Endothelial cell of umbilical vein (primary cell): ENCODE data around the gene SDR9C7. TPM values are rescaled to one million over a fixed set of nuclear protein-coding genes. Genes with fewer than 3 reads are reported as not detected.
"Not testable (repeated sequence)": the region's sequence is repeated elsewhere in the genome, so short reads cannot be mapped to it uniquely, and the experiment has no call there.

Experiments used
- BruUV-seq: library from RNA; stranded (reverse); fragments of 400-500 nt; replicated peaks from 2 replicates; lab custom pipeline; 2021; lab: Mats Ljungman, UMichigan
- CTCF ChIA-PET: fragments of 300-600, 350-600 bp; sonication (Branson Sonifier 250); formaldehyde crosslinking; loops from one replicate; lab custom pipeline; 2021; ENCODE audit warnings: antibody characterized with exemption, inconsistent platforms; lab: Charles Lee
- POLR2A ChIA-PET: fragments of 300-600, 350-600 bp; sonication (Branson Sonifier 250); formaldehyde crosslinking; loops from one replicate; lab custom pipeline; 2021; ENCODE audit warnings: antibody characterized with exemption, inconsistent platforms; lab: Charles Lee
- DNase-seq: peaks from one replicate; pipeline ENCODE4 v3.0.0-alpha.2; 2011; ENCODE audit warnings: low read depth, low spot score
- FAIRE-seq: peaks from 2 replicates; lab custom pipeline; 2011; peaks lifted over from hg19 to GRCh38; lab: Jason Lieb, UNC
- H2AFZ ChIP-seq: 2 replicates; pipeline ENCODE4 v1.6.0; 2012; ENCODE audit warnings: low read depth, low read length, control low read depth, inconsistent platforms
- H3K27ac ChIP-seq: 2 replicates; pipeline ENCODE4 v1.5.1; 2011; ENCODE audit warnings: low read depth, mild to moderate bottlenecking, control low read depth, low read length, moderate library complexity; ENCODE audit not compliant: insufficient read depth
- H3K27me3 ChIP-seq, 2 experiments: 2 replicates each; pipeline versions ENCODE4 v1.6.0 to v1.6.1; 2011; ENCODE audit warnings: low read length in 2 of 2, mixed read lengths in 1 of 2; ENCODE audit not compliant: control insufficient read depth in 2 of 2, insufficient read depth in 2 of 2
- H3K36me3 ChIP-seq, 2 experiments: 2 replicates in 1 of 2; 3 replicates in 1 of 2; pipeline ENCODE4 v1.5.1; 2011; ENCODE audit warnings: low read length in 2 of 2, mild to moderate bottlenecking in 1 of 2, moderate library complexity in 1 of 2; ENCODE audit not compliant: control insufficient read depth in 2 of 2, insufficient read depth in 2 of 2; ENCODE audit errors: extremely low read depth in 1 of 2
- H3K4me1 ChIP-seq: 3 replicates; pipeline ENCODE4 v1.5.1; 2011; ENCODE audit warnings: mild to moderate bottlenecking, low read length; ENCODE audit not compliant: control insufficient read depth, insufficient read depth; ENCODE audit errors: extremely low read depth
- H3K4me2 ChIP-seq: 2 replicates; pipeline ENCODE4 v1.6.1; 2011; ENCODE audit warnings: low read length, control low read depth, mixed read lengths; ENCODE audit not compliant: insufficient read depth
- H3K4me3 ChIP-seq, 3 experiments: fragments of 200-600 bp in 1 of 3; sonication (generic), shearing (Covaris generic) in 1 of 3; replicated peaks in 1 of 3; 2 replicates each; pipeline ENCODE4 v1.5.1; 2011 to 2016; ENCODE audit warnings: control low read depth in 3 of 3, low read length in 3 of 3, mild to moderate bottlenecking in 2 of 3, inconsistent platforms in 1 of 3, low read depth in 1 of 3, moderate library complexity in 1 of 3; ENCODE audit not compliant: insufficient read depth in 1 of 3
- H3K79me2 ChIP-seq: 2 replicates; pipeline ENCODE4 v1.6.0; 2012; ENCODE audit warnings: low read length, inconsistent platforms; ENCODE audit not compliant: control insufficient read depth, insufficient read depth
- H3K9ac ChIP-seq: replicated peaks from 2 replicates; pipeline ENCODE3; 2011; ENCODE audit warnings: low read length, control low read depth; ENCODE audit not compliant: insufficient read depth; ENCODE audit errors: extremely low read depth
- H3K9me1 ChIP-seq: replicated peaks from 3 replicates; pipeline ENCODE4 v1.6.0; 2011; ENCODE audit warnings: mild to moderate bottlenecking, low read length; ENCODE audit not compliant: control insufficient read depth, insufficient read depth; ENCODE audit errors: extremely low read depth
- H3K9me3 ChIP-seq: replicated peaks from 2 replicates; pipeline ENCODE4 v1.5.1; 2012; ENCODE audit warnings: low read length, inconsistent platforms; ENCODE audit not compliant: control insufficient read depth, insufficient read depth
- H4K20me1 ChIP-seq: replicated peaks from 2 replicates; pipeline ENCODE3; 2011; ENCODE audit warnings: mild to moderate bottlenecking, low read length; ENCODE audit not compliant: control insufficient read depth, insufficient read depth; ENCODE audit errors: extremely low read depth
- CTCF ChIP-seq, 2 donors: IDR thresholded peaks; 1 replicate in 1 of 2; 2 replicates in 1 of 2; pipeline ENCODE4 v1.5.1; 2011; ENCODE audit warnings: low read length in 2 of 2, mild to moderate bottlenecking in 2 of 2, moderate library complexity in 2 of 2, control low read depth in 1 of 2, inconsistent platforms in 1 of 2, low read depth in 1 of 2; ENCODE audit not compliant: insufficient read depth in 1 of 2; ENCODE audit errors: extremely low read depth in 1 of 2
- MAX ChIP-seq: IDR thresholded peaks from 2 replicates; pipeline ENCODE4 v1.6.1; 2011; ENCODE audit not compliant: insufficient read depth, insufficient read length
- dilution Hi-C: fragments of 300-500 bp; cut with MboI; formaldehyde crosslinking; loops from one replicate; pipeline ENCODE4 v1.15.0; 2019; ENCODE audit warnings: low sequenced_read_pairs; ENCODE audit not compliant: extremely low pct_ligation_motif_present
- intact Hi-C: fragments of 100-400 bp; cut with micrococcal nuclease; formaldehyde crosslinking; loops from one replicate; pipeline ENCODE4 v1.10.0; 2022
- polyA plus RNA-seq, 4 experiments: library from polyadenylated mRNA; depleted of rRNA in 3 of 4; stranded (reverse) in 3 of 4; unstranded in 1 of 4; fragments of >200 nt; gene quantifications; 2 replicates each; pipeline versions ENCODE4 v1.2.1 to v1.2.3, GENCODE V29; 2011 to 2012; ENCODE audit warnings: missing spikeins in 1 of 4
- total RNA-seq: library from RNA; stranded (reverse); gene quantifications from 2 replicates; pipeline ENCODE4 v1.2.3, GENCODE V29; 2021

SDR9C7 gene
- total and polyA plus RNA-seq, 2 donors (not counting 3 experiments of a cell fraction or from before 2014, with no cell fraction given): not detected

- H3K9me3 ChIP-seq, H3K27ac ChIP-seq, H4K20me1 ChIP-seq, H3K4me3 ChIP-seq, H3K4me2 ChIP-seq, H3K79me2 ChIP-seq, dilution Hi-C loops, H3K36me3 ChIP-seq, H3K27me3 ChIP-seq, FAIRE-seq, DNase-seq, BruUV-seq, H3K9me1 ChIP-seq, CTCF ChIA-PET, H2AFZ ChIP-seq, POLR2A ChIA-PET, intact Hi-C loops, H3K9ac ChIP-seq, H3K4me1 ChIP-seq: not testable (repeated sequence)
Measured at GRCh38 chr12:56879240-56880124, 54.7 kb downstream of the SDR9C7 start.

GRCh38 chr12:56878010-56878339, 56.2 kb downstream of the SDR9C7 start:
- ChIA-PET POLR2A (no interaction called here), CTCF (no interaction called here)
- TF ChIP-seq MAX: no peak
- TF ChIP-seq CTCF (IDR thresholded peaks at IDR 0.05; ENCODE audit: extremely low read depth in 1 of 2, insufficient read depth in 1 of 2, low read depth in 1 of 2, low read length in 2 of 2): no peak
- H2AFZ ChIP-seq: no peak overlapping the region
- no peaks in the 10 kb centered on the region for H4K20me1 ChIP-seq
- FAIRE-seq (no peak), DNase-seq (no peak)
- H3K9me3 ChIP-seq: no peaks in the 10 kb centered on the region
- no peaks in the 10 kb centered on the region for H3K79me2 ChIP-seq
- H3K9ac ChIP-seq: no peak overlapping the region
- intact Hi-C loops (no loop called here), dilution Hi-C loops (no loop called here)
- H3K4me3 ChIP-seq: no peak overlapping the region
- no peak overlapping the region for H3K4me2 ChIP-seq
- H3K4me1 ChIP-seq: no peaks in the 10 kb centered on the region
- peaks cover 1 to 8% of the 10 kb centered on the region in 2 experiments for H3K27me3 ChIP-seq
- H3K36me3 ChIP-seq: no peaks in the 10 kb centered on the region
- H3K9me1 ChIP-seq: no peaks in the 10 kb centered on the region
- BruUV-seq: no TSS peak
- H3K27ac ChIP-seq: no peak overlapping the region
